Dedifferentiated amniotic fluid mesenchymal stem cell (primary cell): ENCODE measurements around the gene PRKAG2.
A peak's percentile ranks its signal among the peaks of the same experiment; 100 is the strongest.

Experiments used
- DNase-seq: peaks from one replicate; pipeline ENCODE4 v3.0.0-alpha.2; 2016; ENCODE audit errors: extremely low spot score

PRKAG2 gene

GRCh38 chr7:151623766-151624165 lies 253.1 kb downstream of the PRKAG2 start:
- no peak for DNase-seq

GRCh38 chr7:151621961-151622360 lies 255.0 kb downstream of the PRKAG2 start:
- DNase-seq = no peak

- DNase-seq = no peak
These were observed 260.3 kb downstream of the PRKAG2 start for GRCh38 chr7:151616443-151617213.

GRCh38 chr7:151615784-151616183 lies 261.1 kb downstream of the PRKAG2 start:
- no peak for DNase-seq

- no peak for DNase-seq
These were observed 261.9 kb downstream of the PRKAG2 start for GRCh38 chr7:151615058-151615457.

GRCh38 chr7:151614019-151614418 lies 262.9 kb downstream of the PRKAG2 start:
- DNase-seq = no peak

- DNase-seq = no peak
These were observed 265.0 kb downstream of the PRKAG2 start for GRCh38 chr7:151611878-151612277.

GRCh38 chr7:151611041-151611440 lies 265.9 kb downstream of the PRKAG2 start:
- no peak for DNase-seq

- no peak for DNase-seq
These were observed 268.8 kb downstream of the PRKAG2 start for GRCh38 chr7:151608031-151608551.

- DNase-seq = no peak
These were observed 269.4 kb downstream of the PRKAG2 start for GRCh38 chr7:151607464-151607867.

- no peak for DNase-seq
These were observed 273.0 kb downstream of the PRKAG2 start for GRCh38 chr7:151603951-151604350.

GRCh38 chr7:151601521-151602305 lies 275.2 kb downstream of the PRKAG2 start:
- DNase-seq = no peak

- DNase-seq = no peak
These were observed 276.6 kb downstream of the PRKAG2 start for GRCh38 chr7:151600331-151600730.

GRCh38 chr7:151599401-151600227 lies 277.3 kb downstream of the PRKAG2 start:
- peak; percentile 86 for DNase-seq

- DNase-seq = peak; percentile 52
These were observed 279.1 kb downstream of the PRKAG2 start for GRCh38 chr7:151597541-151598444.

GRCh38 chr7:151595702-151596350 lies 281.1 kb downstream of the PRKAG2 start:
- no peak for DNase-seq

GRCh38 chr7:151592868-151593486 lies 283.9 kb downstream of the PRKAG2 start:
- DNase-seq = peak; percentile 75

- DNase-seq = no peak
These were observed 284.6 kb downstream of the PRKAG2 start for GRCh38 chr7:151592330-151592729.

GRCh38 chr7:151591866-151592265 lies 285.0 kb downstream of the PRKAG2 start:
- no peak for DNase-seq
